ENCODE results near the gene BLOC1S1. TPM values are rescaled to one million over a fixed set of nuclear protein-coding genes. Genes with fewer than 3 reads are reported as not detected.

The BLOC1S1 gene
- total RNA-seq, 4 donors from 2014 or later = 114 to 167 (median 138) TPM

DNA sequence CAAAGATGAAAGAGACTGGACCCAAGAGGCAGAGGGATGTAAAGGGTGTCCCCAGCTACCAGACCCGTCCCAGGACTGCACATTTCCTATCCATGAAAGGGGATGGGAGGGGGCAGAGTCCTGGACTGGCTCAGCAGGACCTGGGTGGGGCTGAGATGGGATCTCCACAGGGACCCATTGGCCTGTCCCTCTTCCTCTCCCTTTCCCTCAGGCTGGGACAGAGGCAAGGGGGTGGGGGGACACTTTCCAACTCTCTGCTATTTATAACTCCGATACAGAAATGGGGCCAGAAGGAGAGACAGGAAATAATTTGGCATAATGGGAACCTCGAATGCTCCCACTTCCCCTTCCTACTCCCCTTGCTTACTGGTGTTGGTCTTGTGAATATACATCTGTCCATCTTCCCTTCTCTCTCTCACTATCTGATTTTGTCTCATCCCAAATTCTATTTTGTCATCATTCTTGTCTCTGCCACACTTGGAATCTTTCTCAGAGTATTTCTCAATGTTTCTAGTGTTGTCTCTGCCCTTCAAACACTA, 7.1 kb upstream of the BLOC1S1 start:
- TF ChIP-seq, protein P1, sequence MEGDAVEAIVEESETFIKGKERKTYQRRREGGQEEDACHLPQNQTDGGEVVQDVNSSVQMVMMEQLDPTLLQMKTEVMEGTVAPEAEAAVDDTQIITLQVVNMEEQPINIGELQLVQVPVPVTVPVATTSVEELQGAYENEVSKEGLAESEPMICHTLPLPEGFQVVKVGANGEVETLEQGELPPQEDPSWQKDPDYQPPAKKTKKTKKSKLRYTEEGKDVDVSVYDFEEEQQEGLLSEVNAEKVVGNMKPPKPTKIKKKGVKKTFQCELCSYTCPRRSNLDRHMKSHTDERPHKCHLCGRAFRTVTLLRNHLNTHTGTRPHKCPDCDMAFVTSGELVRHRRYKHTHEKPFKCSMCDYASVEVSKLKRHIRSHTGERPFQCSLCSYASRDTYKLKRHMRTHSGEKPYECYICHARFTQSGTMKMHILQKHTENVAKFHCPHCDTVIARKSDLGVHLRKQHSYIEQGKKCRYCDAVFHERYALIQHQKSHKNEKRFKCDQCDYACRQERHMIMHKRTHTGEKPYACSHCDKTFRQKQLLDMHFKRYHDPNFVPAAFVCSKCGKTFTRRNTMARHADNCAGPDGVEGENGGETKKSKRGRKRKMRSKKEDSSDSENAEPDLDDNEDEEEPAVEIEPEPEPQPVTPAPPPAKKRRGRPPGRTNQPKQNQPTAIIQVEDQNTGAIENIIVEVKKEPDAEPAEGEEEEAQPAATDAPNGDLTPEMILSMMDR (IDR thresholded peaks at IDR 0.05) = no peak
- no peak for TF ChIP-seq POLR2A (IDR thresholded peaks at IDR 0.05)
- 18 to 27% methylated on average over 3 of the region's 3 CpGs for whole genome bisulfite sequencing, 2 donors
- intact Hi-C loops (cut with DNase I; ENCODE audit: low total_unique reads) = no loop called here
- no peak overlapping the region for H3K4me3 ChIP-seq (ENCODE audit: low read depth, poor library complexity, severe bottlenecking)
- DNase-seq (ENCODE audit: low spot score in 2 of 2) = no peak

DNA sequence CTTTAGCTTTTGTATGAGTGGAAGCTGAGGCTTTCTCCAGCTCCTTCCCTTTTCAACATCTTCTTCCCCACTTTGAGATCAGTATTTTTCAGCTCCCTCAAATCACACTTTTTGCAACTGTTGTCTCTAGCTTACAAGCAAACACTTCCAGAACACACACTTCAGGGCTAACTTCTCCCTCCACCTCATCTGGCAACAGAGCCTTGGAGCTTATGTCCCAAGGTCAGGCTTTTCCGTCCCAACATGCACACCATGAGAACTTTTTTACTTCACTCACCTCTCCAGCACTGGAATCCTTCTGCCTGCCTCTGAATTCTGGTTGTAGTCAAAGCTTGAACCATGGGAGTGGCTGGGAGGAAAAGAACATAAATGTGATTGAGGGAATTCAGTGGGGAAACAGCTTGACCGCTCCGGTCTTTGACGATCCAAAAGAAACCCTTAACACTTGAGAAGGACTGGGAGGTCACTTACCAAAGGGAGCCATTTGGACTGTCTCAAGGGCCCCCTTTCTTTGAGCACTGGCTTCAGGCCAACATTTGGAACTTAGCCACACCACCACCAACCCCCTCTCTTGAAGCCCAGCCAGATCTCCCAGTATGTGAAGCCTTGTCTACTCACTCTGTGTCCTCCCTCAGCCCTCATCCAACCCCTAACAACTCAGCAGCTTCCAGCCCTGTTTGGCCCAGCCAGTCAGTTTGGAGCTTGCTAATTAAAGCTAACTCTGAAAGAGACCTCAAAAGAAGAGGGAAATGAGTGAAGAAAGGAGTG, 3.9 kb upstream of the BLOC1S1 start:
- 59 to 77% methylated on average over 4 of the region's 4 CpGs for WGBS, 2 donors
- no peak for DNase-seq (ENCODE audit: low spot score in 2 of 2)
- H3K4me3 ChIP-seq (ENCODE audit: low read depth, poor library complexity, severe bottlenecking) = no peak overlapping the region
- intact Hi-C loops (cut with DNase I; ENCODE audit: low total_unique reads) = no loop called here
- TF ChIP-seq POLR2A (IDR thresholded peaks at IDR 0.05) = no peak
- TF ChIP-seq, protein P1 (IDR thresholded peaks at IDR 0.05) = no peak

DNA sequence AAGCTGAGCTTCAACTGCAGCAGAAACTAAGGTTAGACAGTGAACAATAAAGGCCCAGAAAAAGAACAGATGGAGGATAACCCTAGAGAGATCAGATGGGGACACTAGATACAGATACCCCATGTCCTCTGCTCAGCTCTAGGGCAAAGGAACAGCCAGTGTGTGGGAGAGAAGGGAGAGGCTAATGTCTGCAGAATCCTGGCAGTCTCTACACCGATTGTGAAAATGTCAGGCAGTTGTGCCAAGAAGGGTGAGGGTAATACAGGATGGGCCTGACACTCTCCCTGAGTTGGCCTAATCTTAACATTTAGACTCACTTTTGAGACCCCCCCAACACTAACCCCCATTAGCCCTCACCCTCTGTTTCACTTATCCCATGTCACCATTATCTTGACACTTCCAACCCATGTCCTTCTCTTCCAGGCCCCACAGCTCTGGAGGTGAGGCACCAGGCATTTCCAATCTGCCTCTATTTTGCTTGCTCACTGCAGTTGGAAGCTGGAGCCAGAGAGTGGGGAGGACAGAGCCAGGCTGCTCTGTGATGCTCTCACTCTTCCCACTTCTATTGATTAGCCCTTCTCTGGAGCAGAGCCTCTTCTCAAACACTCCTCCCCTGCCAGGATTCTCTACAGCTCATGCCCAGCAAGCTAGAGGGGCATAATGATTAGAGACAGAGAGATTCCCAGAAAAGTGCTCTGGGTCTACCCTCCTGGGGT, 3.0 kb upstream of the BLOC1S1 start:
- no peak for TF ChIP-seq POLR2A (IDR thresholded peaks at IDR 0.05)
- TF ChIP-seq, protein P1 (IDR thresholded peaks at IDR 0.05) = no peak
- intact Hi-C loops (cut with DNase I; ENCODE audit: low total_unique reads) = no loop called here
- WGBS, 2 donors = 24 to 26% methylated on average over 1 of the region's 1 CpG
- DNase-seq (ENCODE audit: low spot score in 2 of 2) = no peak
- H3K4me3 ChIP-seq (ENCODE audit: low read depth, poor library complexity, severe bottlenecking) = no peak overlapping the region

DNA sequence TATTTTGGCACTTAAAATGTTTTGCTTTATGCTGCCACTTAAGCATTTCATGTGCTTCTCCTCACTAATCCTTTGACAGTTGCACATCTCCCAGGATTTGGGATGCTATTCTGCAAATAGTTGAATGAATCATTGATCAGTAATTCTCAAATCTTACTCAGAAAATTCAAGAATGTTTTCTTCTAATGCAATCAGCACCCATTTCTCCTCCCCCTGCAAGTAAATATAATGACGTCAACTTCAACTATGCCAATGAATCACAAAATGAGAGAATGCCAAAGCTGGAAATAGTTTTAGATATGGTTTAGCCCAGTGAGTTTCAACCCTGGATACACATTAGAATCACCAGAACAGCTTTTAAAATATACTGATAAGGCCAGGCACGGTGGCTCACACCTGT, 2.1 kb upstream of the BLOC1S1 start:
- no peak for DNase-seq (ENCODE audit: low spot score in 2 of 2)
- TF ChIP-seq, protein P1 (IDR thresholded peaks at IDR 0.05) = no peak
- no peak for TF ChIP-seq POLR2A (IDR thresholded peaks at IDR 0.05)
- 56 to 63% methylated on average over 2 of the region's 2 CpGs for WGBS, 2 donors
- intact Hi-C loops (cut with DNase I; ENCODE audit: low total_unique reads) = no loop called here
- no peak overlapping the region for H3K4me3 ChIP-seq (ENCODE audit: low read depth, poor library complexity, severe bottlenecking)

DNA sequence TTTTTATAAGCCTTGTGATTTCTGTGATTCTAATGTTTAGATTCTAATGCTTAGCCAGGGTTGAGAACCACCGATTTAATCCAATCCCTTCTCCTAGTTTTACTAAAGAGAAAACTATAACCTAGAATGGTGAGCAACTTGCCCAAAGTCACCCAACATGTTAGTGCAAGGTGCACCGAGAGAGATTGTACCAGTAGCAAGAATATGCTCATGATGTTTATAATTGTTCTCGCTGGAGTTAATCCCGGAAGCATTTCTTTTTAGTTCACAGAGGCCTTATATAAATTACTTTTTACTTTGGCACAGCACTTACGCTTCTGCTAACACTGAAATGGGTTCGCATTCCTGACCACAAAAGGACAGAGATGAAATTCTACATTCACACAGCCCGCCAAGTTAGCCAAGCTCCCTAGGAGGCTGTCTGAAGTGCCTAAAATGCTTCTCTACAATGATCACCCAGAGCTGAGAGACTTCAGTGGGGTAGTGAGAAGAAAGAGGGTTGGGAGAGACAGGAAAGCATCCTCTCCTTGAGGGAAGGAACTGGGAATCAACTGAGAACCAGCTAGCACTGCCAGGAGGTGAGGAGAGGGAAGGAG, 579 bp upstream of the BLOC1S1 start:
- no peak for DNase-seq (ENCODE audit: low spot score in 2 of 2)
- no peak overlapping the region for H3K4me3 ChIP-seq (ENCODE audit: low read depth, poor library complexity, severe bottlenecking)
- TF ChIP-seq, protein P1 (IDR thresholded peaks at IDR 0.05) = no peak
- no peak for TF ChIP-seq POLR2A (IDR thresholded peaks at IDR 0.05)
- 50 to 56% methylated on average over 7 of the region's 7 CpGs for WGBS, 2 donors
- intact Hi-C loops (cut with DNase I; ENCODE audit: low total_unique reads) = no loop called here
